Activated CD4-positive, alpha-beta T cell treated with anti-CD3 and anti-CD28 coated beads for 36 hours (primary cell): ENCODE data around the gene ERVFRD-1. TPM values are rescaled to one million over a fixed set of nuclear protein-coding genes. Genes with fewer than 3 reads are reported as not detected.

ENCODE experiments used
- ATAC-seq: fragments of 200-7000 bp; cut with Tn5 transposase; one replicate; pipeline ENCODE4 v1.10.0; 2021; ENCODE audit warnings: mild to moderate bottlenecking, moderate library complexity
- CTCF ChIA-PET: fragments of 350-600 bp; sonication (Branson Sonifier 250); formaldehyde crosslinking; loops from one replicate; lab custom pipeline; 2021; ENCODE audit warnings: antibody characterized with exemption; lab: Charles Lee
- POLR2A ChIA-PET: fragments of 350-600 bp; sonication (Branson Sonifier 250); formaldehyde crosslinking; loops from one replicate; lab custom pipeline; 2021; ENCODE audit warnings: antibody characterized with exemption, inconsistent platforms; lab: Charles Lee
- DNase-seq: peaks from one replicate; pipeline ENCODE4 v3.0.0-alpha.2; 2020
- H3K27ac Mint-ChIP-seq: one replicate; pipeline ENCODE4 v1.8.0; 2021; ENCODE audit warnings: mixed read lengths
- H3K27me3 Mint-ChIP-seq: one replicate; pipeline ENCODE4 v1.8.0; 2021; ENCODE audit warnings: mixed read lengths
- H3K36me3 Mint-ChIP-seq: one replicate; pipeline ENCODE4 v1.8.0; 2021; ENCODE audit warnings: low read depth, mixed read lengths
- H3K4me1 Mint-ChIP-seq: one replicate; pipeline ENCODE4 v1.8.0; 2021; ENCODE audit warnings: mixed read lengths
- H3K4me3 Mint-ChIP-seq: one replicate; pipeline ENCODE4 v1.8.0; 2021; ENCODE audit warnings: mild to moderate bottlenecking, moderate library complexity, mixed read lengths
- H3K9me3 Mint-ChIP-seq: one replicate; pipeline ENCODE4 v1.8.0; 2021; ENCODE audit warnings: low read depth, mixed read lengths
- intact Hi-C, 2 experiments: fragments of 100-400 bp; cut with DNase I in 1 of 2; cut with micrococcal nuclease in 1 of 2; formaldehyde crosslinking; loops; one replicate each; pipeline versions ENCODE4 v1.14.2 to v1.15.1; 2022 to 2024; cut with DNase I, micrococcal nuclease
- total RNA-seq, 2 experiments: library from RNA; stranded (reverse); gene quantifications; one replicate each; pipeline ENCODE4 v1.2.3, GENCODE V29; 2021

ERVFRD-1 gene, protein sequence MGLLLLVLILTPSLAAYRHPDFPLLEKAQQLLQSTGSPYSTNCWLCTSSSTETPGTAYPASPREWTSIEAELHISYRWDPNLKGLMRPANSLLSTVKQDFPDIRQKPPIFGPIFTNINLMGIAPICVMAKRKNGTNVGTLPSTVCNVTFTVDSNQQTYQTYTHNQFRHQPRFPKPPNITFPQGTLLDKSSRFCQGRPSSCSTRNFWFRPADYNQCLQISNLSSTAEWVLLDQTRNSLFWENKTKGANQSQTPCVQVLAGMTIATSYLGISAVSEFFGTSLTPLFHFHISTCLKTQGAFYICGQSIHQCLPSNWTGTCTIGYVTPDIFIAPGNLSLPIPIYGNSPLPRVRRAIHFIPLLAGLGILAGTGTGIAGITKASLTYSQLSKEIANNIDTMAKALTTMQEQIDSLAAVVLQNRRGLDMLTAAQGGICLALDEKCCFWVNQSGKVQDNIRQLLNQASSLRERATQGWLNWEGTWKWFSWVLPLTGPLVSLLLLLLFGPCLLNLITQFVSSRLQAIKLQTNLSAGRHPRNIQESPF
- not detected for total RNA-seq

DNA sequence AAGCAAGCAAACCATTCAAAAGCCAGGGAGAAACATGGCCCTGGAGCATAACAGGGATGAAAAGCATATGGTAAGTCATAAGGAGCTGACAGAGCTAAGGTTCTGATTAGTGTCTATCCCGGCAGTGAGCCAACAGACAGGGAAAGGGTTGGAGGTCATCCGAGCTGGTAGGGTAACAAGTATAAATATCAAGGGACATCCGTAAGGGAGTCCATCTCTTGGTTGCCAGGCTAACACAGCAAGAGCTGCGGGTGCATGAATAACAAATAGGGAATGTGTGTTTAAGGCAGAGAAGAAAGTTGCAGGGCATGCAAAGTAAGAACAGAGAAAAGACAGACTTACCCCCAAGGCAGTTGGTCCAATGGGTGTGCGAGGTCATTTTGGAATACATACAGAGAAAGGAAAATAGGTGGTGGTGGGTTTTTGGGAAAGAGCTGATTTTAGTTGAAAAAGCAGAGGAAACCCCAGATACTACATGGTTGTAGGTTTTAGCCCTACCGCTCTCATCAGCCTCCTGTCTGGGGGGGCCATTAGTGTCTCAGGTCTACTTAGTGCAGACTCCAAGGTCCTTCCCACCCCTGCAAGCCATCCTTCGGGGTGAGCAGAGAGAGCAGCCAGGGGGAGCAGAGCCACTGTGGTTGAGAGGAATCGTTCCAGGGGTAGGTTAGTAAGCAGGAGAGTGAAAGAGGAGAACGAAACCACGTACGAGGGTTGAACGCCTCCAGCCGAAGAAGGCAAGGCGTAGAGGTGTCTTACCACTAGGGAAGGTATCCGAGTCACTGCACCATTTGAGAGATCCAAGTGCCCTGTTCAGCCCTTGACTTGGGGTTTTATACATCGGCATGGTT lies at the start of gene ERVFRD-1:
Gene ERVFRD-1, minus strand, starts transcription at position 805 of the 848 bp plus-strand sequence. CDS start 6,415 bp downstream, outside the sequence.
- ChIA-PET POLR2A (interaction anchor here (0.7 kb wide), 1 partner anchor 385 kb away, joined by 9 read pairs; no protein-coding TSS in a partner anchor), CTCF (interaction anchor here (0.6 kb wide), 2 partner anchors 290 to 377 kb away, joined by 3 read pairs; no protein-coding TSS in a partner anchor)
- peaks cover 19% of the 10 kb centered on the region for H3K4me1 Mint-ChIP-seq
- no peaks in the 10 kb centered on the region for H3K27me3 Mint-ChIP-seq
- H3K27ac Mint-ChIP-seq: no peak within 1 kb of the TSS
- H3K4me3 Mint-ChIP-seq: no peak within 1 kb of the TSS
- no peaks in the 10 kb centered on the region for H3K36me3 Mint-ChIP-seq
- peak; percentile 29 for DNase-seq
- intact Hi-C loops: no loop called here
- no peaks in the 10 kb centered on the region for H3K9me3 Mint-ChIP-seq
- ATAC-seq: peak; percentile 61

DNA sequence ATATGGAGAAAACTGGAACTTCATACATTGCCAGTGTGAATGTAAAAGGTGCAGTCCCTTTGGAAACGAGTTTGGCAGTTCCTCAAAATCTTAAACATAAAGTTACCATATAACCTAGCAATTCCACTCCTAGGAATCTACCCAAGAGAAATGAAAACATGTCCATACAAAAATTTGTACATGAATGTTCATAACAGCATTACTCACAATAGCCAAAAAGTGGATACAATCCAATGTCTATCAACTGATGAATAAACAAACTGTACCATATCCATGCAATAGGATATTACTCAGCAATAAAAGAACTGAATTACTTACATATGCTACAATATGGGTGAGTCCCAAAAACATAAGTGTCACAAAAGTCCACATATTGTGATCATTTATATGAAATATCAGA lies 48.7 kb upstream of the ERVFRD-1 start:
- Mint-ChIP-seq H3K36me3 (no peaks in the 10 kb centered on the region), H3K27ac (no peak overlapping the region), H3K4me3 (no peak overlapping the region), H3K27me3 (peaks cover 4% of the 10 kb centered on the region), H3K9me3 (no peaks in the 10 kb centered on the region), H3K4me1 (peaks cover 11% of the 10 kb centered on the region)
- DNase-seq: no peak
- ATAC-seq: no peak
- ChIA-PET POLR2A (no interaction called here), CTCF (no interaction called here)
- intact Hi-C loops: no loop called here

DNA sequence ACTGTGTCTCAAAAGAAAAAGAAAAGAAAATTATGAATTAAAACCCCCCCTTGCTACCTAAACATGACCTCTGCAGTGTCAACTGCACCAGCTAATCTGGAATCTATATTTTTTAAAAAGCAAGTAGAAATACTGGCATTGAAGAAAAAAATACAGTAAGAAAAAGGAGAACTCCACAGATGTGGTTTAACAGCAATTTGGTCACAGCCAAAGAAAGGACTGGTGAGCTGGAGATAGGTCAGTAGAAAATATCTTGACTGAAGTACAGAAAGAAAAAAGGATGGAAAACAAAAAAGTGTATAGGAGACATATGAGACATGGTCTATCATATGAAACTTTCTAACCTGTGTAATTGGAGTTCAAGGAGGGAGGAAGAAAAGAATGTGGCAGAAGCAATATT lies 44.1 kb upstream of the ERVFRD-1 start:
- DNase-seq (no peak), ATAC-seq (no peak)
- Mint-ChIP-seq H3K27ac (no peak overlapping the region), H3K27me3 (peaks cover 11% of the 10 kb centered on the region), H3K9me3 (no peaks in the 10 kb centered on the region), H3K4me3 (no peak overlapping the region), H3K4me1 (peaks cover 8% of the 10 kb centered on the region), H3K36me3 (no peaks in the 10 kb centered on the region)
- CTCF ChIA-PET: interaction anchor here (1.1 to 2.0 kb wide), 2 partner anchors 16 to 340 kb away, joined by 3 to 7 read pairs; no protein-coding TSS in a partner anchor
- intact Hi-C loops: no loop called here
- POLR2A ChIA-PET: no interaction called here

DNA sequence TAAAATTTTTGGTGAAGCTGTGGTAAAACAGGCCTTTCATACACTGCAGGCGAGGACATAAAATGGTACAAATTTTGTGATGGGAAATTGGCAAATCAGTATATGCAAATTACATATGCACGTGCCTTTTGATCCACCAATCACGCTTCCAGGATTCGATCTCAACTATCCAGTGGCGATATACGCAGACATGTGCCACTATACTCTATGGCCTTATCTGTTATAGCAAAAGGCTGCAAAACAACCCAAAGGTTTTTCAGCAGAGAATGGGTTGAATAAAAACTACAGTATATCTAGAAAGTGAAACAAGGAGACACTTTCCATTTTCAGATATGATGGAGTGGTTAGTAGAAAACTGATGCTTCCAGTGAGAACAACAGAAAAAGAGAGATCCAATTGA lies 41.9 kb upstream of the ERVFRD-1 start:
- H3K4me3 Mint-ChIP-seq: peak overlapping the region; percentile 61
- H3K4me1 Mint-ChIP-seq: peaks cover 8% of the 10 kb centered on the region
- ATAC-seq: peak; percentile 23
- intact Hi-C loops: loop anchor here in 1 of 2 experiments (5.0 kb wide), 1 partner anchor 201 kb away; no protein-coding TSS in a partner anchor
- H3K9me3 Mint-ChIP-seq: no peaks in the 10 kb centered on the region
- CTCF ChIA-PET: no interaction called here
- peaks cover 11% of the 10 kb centered on the region for H3K27me3 Mint-ChIP-seq
- POLR2A ChIA-PET: no interaction called here
- no peak overlapping the region for H3K27ac Mint-ChIP-seq
- H3K36me3 Mint-ChIP-seq: no peaks in the 10 kb centered on the region
- DNase-seq: no peak

DNA sequence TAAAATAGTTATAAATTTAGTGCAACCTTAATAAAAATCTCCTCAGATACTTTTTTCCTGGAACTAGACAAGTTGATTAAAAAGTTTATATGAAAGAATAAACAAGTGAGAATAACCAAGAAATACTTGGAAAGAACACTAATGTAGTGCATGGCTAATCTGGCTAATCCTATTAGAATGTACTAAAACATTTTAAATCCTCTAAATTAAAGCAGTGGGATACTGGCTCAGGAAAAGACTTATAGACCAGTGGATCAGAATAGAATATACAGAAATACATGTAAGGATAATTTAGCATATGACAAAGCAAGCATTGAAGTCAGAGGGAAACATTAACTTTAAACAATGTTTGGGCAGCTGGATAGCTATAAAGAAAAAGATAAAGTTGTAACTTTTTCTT lies 41.1 kb upstream of the ERVFRD-1 start:
- intact Hi-C loops: loop anchor here in 1 of 2 experiments (5.0 kb wide), 1 partner anchor 200 kb away; no protein-coding TSS in a partner anchor
- CTCF ChIA-PET: interaction anchor here (1.0 to 2.4 kb wide), 2 partner anchors 307 to 344 kb away, joined by 3 to 14 read pairs; no protein-coding TSS in a partner anchor
- H3K4me3 Mint-ChIP-seq: no peak overlapping the region
- peaks cover 8% of the 10 kb centered on the region for H3K4me1 Mint-ChIP-seq
- POLR2A ChIA-PET: no interaction called here
- peaks cover 11% of the 10 kb centered on the region for H3K27me3 Mint-ChIP-seq
- ATAC-seq: no peak
- no peak for DNase-seq
- no peak overlapping the region for H3K27ac Mint-ChIP-seq
- H3K9me3 Mint-ChIP-seq: no peaks in the 10 kb centered on the region
- no peaks in the 10 kb centered on the region for H3K36me3 Mint-ChIP-seq

DNA sequence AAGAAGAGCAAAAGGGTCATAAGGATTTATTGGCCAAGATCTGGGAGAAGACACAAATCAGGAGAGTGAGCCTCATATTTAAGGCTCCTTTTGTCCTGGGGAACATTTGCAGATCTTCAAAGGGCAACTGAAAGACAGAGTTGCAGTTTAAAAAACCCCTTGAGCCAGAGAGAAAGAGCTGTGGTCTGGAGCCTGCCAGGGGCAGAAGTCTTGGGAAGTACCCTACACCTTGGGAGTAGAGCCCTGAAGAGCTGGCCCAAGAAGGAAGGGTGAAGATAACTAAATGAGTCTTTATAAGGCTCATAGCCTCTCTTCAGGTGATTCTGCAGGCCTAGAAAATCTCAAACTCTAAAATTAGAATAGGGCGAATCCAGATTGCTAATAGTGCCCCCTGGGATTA lies 40.0 kb upstream of the ERVFRD-1 start:
- ChIA-PET POLR2A (no interaction called here), CTCF (interaction anchor here (1.3 to 2.4 kb wide), 2 partner anchors 203 to 345 kb away, joined by 3 to 14 read pairs; no protein-coding TSS in a partner anchor)
- Mint-ChIP-seq H3K9me3 (no peaks in the 10 kb centered on the region), H3K4me3 (no peak overlapping the region), H3K27me3 (peaks cover 11% of the 10 kb centered on the region), H3K27ac (no peak overlapping the region), H3K36me3 (no peaks in the 10 kb centered on the region), H3K4me1 (peaks cover 8% of the 10 kb centered on the region)
- intact Hi-C loops: loop anchor here in 1 of 2 experiments (5.0 kb wide), 1 partner anchor 199 kb away; no protein-coding TSS in a partner anchor
- ATAC-seq (no peak), DNase-seq (no peak)

DNA sequence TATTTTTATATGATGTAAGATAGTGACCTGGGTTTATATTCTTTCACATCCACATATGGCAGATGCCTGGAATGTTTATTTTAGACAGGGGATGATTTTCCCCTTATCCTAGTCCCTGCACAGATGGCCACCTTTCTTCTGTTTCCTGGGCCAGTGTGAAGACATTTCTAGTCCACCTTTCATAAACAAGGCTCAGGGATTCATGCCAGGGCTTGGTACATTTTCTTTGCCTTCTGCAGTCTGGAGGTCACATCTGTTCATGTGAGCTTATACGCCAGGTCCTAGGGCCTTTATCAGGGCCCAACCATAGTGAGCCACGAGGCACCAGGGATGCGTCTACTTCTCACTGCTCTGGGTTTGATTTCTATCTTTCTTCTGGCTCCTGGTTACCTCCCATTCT lies 38.0 kb upstream of the ERVFRD-1 start:
- POLR2A ChIA-PET: no interaction called here
- no peak overlapping the region for H3K4me3 Mint-ChIP-seq
- H3K36me3 Mint-ChIP-seq: no peaks in the 10 kb centered on the region
- peaks cover 3% of the 10 kb centered on the region for H3K27me3 Mint-ChIP-seq
- intact Hi-C loops: no loop called here
- no peak overlapping the region for H3K27ac Mint-ChIP-seq
- DNase-seq (no peak), ATAC-seq (no peak)
- H3K4me1 Mint-ChIP-seq: peaks cover 8% of the 10 kb centered on the region
- H3K9me3 Mint-ChIP-seq: no peaks in the 10 kb centered on the region
- CTCF ChIA-PET: interaction anchor here (1.5 to 1.6 kb wide), 2 partner anchors 13 to 347 kb away, joined by 4 to 9 read pairs; no protein-coding TSS in a partner anchor

DNA sequence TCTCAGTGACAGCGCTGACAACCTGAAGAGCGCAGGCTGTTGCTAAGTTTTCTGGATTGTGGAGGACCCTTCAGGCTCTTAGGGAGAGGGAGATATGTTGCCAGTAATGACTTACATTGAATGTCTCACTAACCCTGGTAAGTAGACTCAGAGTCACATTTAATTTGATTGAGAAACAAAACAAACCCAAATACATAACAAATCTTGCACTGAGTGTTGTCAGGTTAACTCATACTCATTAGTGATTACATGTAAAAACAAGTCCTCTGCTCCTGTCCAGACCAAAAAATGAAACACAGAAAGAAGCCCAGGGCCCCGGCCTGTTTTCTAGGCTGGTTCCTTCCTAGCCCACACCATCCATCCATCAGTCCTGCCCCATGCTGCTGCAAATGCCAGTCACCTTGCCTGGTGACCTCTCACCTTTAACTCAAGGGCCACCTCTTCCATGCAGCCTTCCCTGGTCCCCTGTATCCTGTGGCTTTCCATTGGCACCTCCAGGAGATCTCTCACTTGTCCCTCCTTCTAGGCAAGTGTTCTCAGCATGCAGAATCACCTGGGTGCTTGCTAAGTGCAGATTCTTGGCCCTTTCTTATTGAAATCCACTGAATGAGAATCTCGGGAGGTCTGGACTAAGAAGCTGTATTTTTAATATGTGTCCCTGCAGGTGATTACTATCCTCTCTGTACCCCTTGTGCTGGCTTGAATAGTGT lies 34.7 kb upstream of the ERVFRD-1 start:
- H3K27ac Mint-ChIP-seq: peak overlapping the region; percentile 28
- POLR2A ChIA-PET: no interaction called here

DNA sequence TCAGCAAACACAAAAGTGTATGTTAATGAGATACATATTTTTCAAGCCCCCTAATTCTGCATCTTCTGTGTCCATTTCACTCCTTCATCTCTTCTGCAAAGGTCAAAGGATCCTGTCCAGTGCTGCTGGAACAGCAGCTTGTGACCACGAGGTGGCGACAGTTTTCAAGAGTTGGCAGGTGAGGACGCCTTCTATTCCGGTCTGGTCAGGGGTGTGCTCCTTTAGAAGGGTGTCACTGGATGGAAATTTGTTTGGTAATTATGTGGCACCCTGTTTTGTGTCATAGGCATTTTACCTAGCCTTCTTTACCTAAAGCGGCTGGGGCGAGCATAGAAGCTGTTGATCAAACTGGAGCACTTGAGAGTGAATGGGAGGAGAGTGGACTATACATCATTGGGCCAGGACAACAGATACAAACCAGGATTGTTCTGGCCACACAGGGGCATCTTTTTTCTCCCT lies 32.9 kb upstream of the ERVFRD-1 start:
- intact Hi-C loops: loop anchor here (1.0 to 5.0 kb wide), 5 partner anchors 28 to 431 kb away; partner anchors contain the start of gene SMIM13 (in 1 of the 2)
- ATAC-seq (peak; percentile 94), DNase-seq (peak; percentile 89)
- ChIA-PET POLR2A (no interaction called here), CTCF (interaction anchor here (0.5 to 3.6 kb wide), 13 partner anchors 9 to 433 kb away, joined by 3 to 59 read pairs (median 4); partner anchors contain the start of gene NEDD9)
- Mint-ChIP-seq H3K4me1 (peaks cover 7% of the 10 kb centered on the region), H3K27me3 (no peaks in the 10 kb centered on the region), H3K9me3 (no peaks in the 10 kb centered on the region), H3K27ac (no peak overlapping the region), H3K4me3 (no peak overlapping the region), H3K36me3 (no peaks in the 10 kb centered on the region)

More for the DNA sequence above, 34.7 kb upstream of the ERVFRD-1 start:
- no peaks in the 10 kb centered on the region for H3K9me3 Mint-ChIP-seq
- intact Hi-C loops: no loop called here
- H3K4me3 Mint-ChIP-seq: no peak overlapping the region
- CTCF ChIA-PET: interaction anchor here (0.7 to 1.0 kb wide), 2 partner anchors 106 to 350 kb away, joined by 3 to 5 read pairs; no protein-coding TSS in a partner anchor
- no peak for DNase-seq
- no peaks in the 10 kb centered on the region for H3K27me3 Mint-ChIP-seq
- no peak for ATAC-seq
- H3K36me3 Mint-ChIP-seq: no peaks in the 10 kb centered on the region
- H3K4me1 Mint-ChIP-seq: no peaks in the 10 kb centered on the region
